Retina (tissue), 1 donor: Measurements from ENCODE around the gene AHRR.

ENCODE experiments used
- DNase-seq: peaks from one replicate; pipeline ENCODE4 v3.0.0-alpha.2; 2016

AHRR gene

GRCh38 chr5:431001-431710 lies 109.6 kb downstream of the AHRR start:
- DNase-seq = peak; percentile 76

- DNase-seq = no peak
Observed at GRCh38 chr5:431711-432050, 110.2 kb downstream of the AHRR start.

DNA sequence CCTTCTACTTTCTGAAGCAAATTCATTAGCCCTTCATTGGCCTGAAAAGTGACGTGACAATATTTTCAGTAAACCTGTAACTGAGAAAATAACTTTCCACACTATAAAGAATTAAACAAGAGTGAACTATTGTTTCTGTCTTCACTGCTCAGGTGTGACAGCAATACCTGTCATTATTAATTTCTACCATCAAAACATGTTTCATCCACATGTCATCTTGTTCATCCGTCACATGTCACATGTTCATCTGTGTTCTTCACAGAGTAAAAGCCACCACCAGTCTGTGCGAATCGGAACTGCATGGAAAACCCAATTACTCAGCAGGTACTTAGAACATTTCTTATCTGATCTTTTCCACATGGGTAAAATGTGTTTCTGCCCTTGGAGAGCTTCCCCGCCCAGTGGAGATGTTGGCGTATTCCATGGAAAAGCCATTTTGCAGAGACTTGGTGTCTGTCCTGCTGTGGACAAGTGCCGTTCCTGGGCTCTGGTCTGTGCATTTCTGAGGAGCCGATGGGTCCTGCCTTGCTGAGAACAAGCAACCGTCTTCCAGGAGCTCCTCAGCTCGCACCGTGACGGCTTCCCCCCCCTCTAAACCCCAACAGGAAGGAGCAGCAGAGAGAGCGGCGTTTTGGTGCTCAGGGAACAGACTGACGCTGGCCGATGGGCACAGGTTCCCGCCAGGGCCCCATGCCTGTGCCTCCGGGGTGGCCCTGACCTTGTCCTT lies 110.8 kb downstream of the AHRR start:
- DNase-seq = no peak

- DNase-seq = no peak
Observed at GRCh38 chr5:432928-433791, 111.6 kb downstream of the AHRR start.

DNA sequence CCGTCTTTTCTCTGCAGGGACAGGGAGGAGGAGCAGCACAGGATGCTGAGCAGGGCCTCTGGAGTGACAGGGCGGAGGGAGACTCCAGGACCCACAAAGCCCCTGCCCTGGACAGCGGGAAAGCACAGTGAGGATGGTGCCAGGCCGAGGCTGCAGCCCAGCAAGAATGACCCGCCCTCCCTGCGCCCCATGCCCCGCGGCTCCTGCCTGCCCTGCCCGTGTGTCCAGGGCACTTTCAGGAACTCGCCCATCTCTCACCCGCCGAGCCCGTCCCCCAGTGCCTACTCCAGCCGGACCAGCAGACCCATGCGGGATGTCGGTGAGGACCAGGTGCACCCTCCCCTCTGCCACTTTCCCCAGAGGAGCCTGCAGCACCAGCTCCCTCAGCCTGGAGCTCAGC lies 112.3 kb downstream of the AHRR start:
- DNase-seq = no peak

GRCh38 chr5:434443-435146 lies 113.1 kb downstream of the AHRR start:
- no peak for DNase-seq

GRCh38 chr5:435156-435790 lies 113.8 kb downstream of the AHRR start:
- no peak for DNase-seq

DNA sequence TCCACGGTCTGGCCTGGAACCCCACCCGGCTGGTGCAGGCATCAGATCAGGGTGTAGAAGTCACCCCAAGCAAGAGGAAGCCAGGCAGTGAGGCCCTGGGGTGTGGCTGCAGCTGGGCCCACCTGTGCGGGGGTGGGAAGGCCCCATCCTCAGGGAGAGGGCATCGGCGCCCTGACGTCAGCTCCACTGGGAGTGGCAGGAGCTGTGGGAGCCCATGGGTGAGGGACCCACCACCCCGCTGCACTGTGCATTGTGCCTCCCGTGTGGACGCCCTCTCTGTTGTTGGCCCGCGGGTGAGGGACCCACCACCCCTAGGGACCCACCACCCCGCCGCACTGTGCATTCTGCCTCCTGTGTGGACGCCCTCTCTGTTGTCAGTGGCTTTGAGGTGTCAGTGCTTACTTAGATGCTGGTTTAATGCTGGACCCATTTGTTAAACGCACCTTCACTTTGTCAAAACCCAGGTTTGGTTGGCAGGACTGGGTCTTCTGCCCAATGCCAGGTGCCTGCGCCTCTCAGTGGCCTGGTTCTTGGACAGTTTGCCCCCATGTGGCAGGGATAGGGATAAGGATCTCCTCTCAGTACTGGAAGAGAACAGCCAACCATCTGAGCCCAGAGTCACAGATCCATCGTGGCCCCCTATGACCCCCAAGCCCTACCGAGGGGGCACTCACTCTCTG lies 114.6 kb downstream of the AHRR start:
- DNase-seq = no peak

GRCh38 chr5:436641-436975 lies 115.1 kb downstream of the AHRR start:
- no peak for DNase-seq

- no peak for DNase-seq
Observed at GRCh38 chr5:437281-437771, 115.8 kb downstream of the AHRR start.

DNA sequence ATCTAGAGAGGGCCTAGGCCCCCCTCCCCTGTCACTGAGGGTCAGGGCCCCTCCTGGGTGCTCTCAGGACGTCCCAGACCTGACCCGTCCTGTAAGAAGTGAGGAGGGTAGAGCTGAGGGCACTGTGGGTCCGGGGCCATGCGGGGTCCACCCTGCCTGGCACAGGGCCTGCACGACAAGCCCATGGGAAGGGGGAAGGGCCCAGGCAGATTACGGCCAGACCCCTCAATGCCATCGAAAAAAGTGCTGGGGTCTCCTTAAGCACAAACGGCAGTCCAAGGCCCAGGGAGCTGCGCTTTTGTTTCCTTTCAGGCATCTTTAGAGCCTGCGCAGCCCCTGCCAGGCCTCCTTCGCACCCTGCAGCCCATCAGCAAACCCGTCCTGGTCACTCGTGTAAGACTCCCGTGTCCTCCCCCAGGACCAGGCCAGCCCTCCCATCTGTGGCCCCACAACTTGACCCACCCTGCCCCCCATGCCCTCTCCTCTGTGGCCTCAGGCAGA lies 117.0 kb downstream of the AHRR start:
- DNase-seq = no peak

GRCh38 chr5:439181-439580 lies 117.7 kb downstream of the AHRR start:
- DNase-seq = no peak

GRCh38 chr5:439636-440035 lies 118.1 kb downstream of the AHRR start:
- DNase-seq = no peak

DNA sequence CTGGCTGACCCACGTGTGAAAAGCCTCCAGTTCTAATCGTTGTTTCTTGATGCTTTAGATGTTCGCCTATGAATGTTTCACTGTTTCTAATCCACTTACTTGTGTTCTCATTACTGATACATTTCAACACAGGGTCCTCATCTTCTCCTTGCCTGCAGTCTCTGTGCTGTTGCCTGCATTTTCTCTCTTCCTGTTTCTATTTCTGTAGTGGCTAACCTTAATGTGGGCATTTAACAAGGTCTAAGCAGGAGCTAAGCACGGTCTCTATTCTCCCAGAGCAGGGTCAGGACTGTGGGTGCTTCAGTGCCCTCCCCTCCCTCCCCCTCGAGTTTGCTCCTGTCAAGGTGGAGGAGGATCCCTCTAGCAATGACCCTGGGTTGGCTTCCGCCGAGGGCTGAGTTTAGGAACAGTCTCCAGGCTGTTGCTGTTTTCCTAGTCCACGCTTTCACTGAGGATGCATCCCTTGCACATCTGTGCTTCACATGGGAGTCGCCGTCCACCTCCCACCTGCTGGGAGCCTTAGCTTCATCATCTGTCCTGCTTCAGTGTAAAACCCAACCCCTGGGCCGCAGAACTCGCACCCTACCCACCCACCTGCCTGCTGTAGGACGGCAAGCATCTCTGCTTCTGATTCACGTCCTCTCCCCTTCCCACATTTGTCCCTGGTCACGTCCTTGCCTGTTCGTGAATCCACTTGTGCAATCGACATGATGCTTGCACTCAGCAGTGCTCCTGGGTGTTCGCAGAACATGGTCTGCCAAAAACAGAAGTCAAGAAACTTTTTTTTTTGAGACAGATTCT lies 119.1 kb downstream of the AHRR start:
- no peak for DNase-seq

DNA sequence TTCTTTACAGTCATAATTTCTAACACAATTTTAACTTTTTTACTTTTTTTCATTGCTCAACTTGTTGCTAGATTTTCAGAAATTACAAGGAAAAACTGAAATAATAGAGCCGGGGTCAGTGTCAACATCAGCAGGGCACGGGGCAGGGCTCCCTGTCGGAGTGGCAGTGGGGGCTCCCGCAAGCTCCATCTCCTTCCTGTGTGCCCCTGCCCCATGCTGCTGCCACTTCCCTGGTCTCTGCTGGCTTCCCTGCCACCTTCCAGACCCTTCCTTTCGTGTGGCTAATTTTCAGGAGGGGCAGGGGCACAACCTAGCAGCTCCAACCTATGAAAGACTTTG lies 120.5 kb downstream of the AHRR start:
- no peak for DNase-seq

GRCh38 chr5:442335-443238 lies 121.1 kb downstream of the AHRR start, which contains the start of gene EXOC3:
Gene EXOC3, plus strand, starts transcription at chr5:443176. Its CDS starts 3,030 bp downstream, at chr5:446206.
- peak; percentile 88 for DNase-seq

- peak; percentile 20 for DNase-seq
Observed at GRCh38 chr5:443239-444151, 122.0 kb downstream of the AHRR start.

DNA sequence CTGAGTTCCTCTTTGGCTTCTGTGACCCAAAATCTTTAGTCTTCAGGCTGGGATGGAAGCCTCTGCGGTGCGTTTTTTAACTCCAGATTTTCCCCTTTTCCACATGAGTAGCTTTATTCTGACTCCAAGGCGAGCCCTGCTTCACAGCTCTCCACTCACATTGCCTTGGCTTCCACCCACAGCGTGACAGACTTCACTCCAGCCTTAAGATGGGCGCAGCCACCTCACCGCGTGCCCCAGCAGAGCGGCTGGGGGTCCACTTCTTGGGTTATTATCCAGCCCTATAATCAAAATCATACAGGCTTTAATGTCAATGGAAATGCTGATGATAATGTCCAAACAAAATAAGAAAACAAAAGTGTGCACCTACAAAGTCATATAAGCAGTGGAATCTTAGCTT lies 122.7 kb downstream of the AHRR start:
- DNase-seq = no peak

GRCh38 chr5:445591-445990 lies 124.1 kb downstream of the AHRR start:
- DNase-seq = no peak
